Renal pelvis (tissue), 4 donors: ENCODE data around the gene AOC1. TPM values are rescaled to one million over a fixed set of nuclear protein-coding genes. Genes with fewer than 3 reads are reported as not detected.

Experiments used
- DNase-seq: peaks from one replicate; pipeline ENCODE4 v3.0.0-alpha.2; 2013
- polyA plus RNA-seq, 3 donors: library from polyadenylated mRNA; unstranded; fragments of 120-200 nt; gene quantifications; one replicate each; pipeline ENCODE4 v1.2.1, GENCODE V29; 2013; ENCODE audit not compliant: insufficient read length in 3 of 3

Gene AOC1
- polyA plus RNA-seq, 3 donors = 63.0 to 89.9 (median 82.6) TPM

- DNase-seq = no peak
These were observed 23.9 kb upstream of the AOC1 start for GRCh38 chr7:150828384-150828783.

- no peak for DNase-seq
These were observed 22.9 kb upstream of the AOC1 start for GRCh38 chr7:150829426-150829825.

GRCh38 chr7:150830937-150831336 lies 21.4 kb upstream of the AOC1 start:
- DNase-seq = no peak

- no peak for DNase-seq
These were observed 20.5 kb upstream of the AOC1 start for GRCh38 chr7:150831851-150832250.

- no peak for DNase-seq
These were observed 17.3 kb upstream of the AOC1 start for GRCh38 chr7:150835019-150835418.

- DNase-seq = no peak
These were observed 16.5 kb upstream of the AOC1 start for GRCh38 chr7:150835702-150836280.

- DNase-seq = no peak
These were observed 13.2 kb upstream of the AOC1 start for GRCh38 chr7:150838965-150839650.

GRCh38 chr7:150842018-150842417 lies 10.3 kb upstream of the AOC1 start:
- no peak for DNase-seq

- no peak for DNase-seq
These were observed 9.6 kb upstream of the AOC1 start for GRCh38 chr7:150842716-150843115.

- DNase-seq = no peak
These were observed 6.9 kb upstream of the AOC1 start for GRCh38 chr7:150845421-150845861.

GRCh38 chr7:150846291-150847115 lies 5.8 kb upstream of the AOC1 start:
- no peak for DNase-seq

GRCh38 chr7:150847536-150847935 lies 4.8 kb upstream of the AOC1 start:
- no peak for DNase-seq

GRCh38 chr7:150848111-150848510 lies 4.2 kb upstream of the AOC1 start:
- no peak for DNase-seq

GRCh38 chr7:150848561-150849115 lies 3.7 kb upstream of the AOC1 start:
- no peak for DNase-seq

GRCh38 chr7:150849204-150849775 lies 3.0 kb upstream of the AOC1 start:
- DNase-seq = no peak

- DNase-seq = no peak
These were observed 2.0 kb upstream of the AOC1 start for GRCh38 chr7:150850273-150850672.

- DNase-seq = no peak
These were observed 586 bp upstream of the AOC1 start for GRCh38 chr7:150851492-150852370.

GRCh38 chr7:150854066-150855000 lies 2.0 kb downstream of the AOC1 start:
- no peak for DNase-seq

- DNase-seq = no peak
These were observed 2.7 kb downstream of the AOC1 start for GRCh38 chr7:150855046-150855445.
